GM19324 (cell line): Measurements from ENCODE around the gene BBS12.

Experiments used
- ATAC-seq: cut with Tn5 transposase; IDR thresholded peaks from one replicate; pipeline ENCODE4 v1.9.1; 2021; ENCODE audit warnings: mild to moderate bottlenecking, moderate library complexity; ENCODE audit not compliant: unreplicated experiment, low FRiP score

The BBS12 gene

GRCh38 chr4:122732329-122733026 lies at the start of gene BBS12:
TSS of gene BBS12 (plus strand) at chr4:122732704. CDS start at chr4:122741893, 9,189 bp downstream.
- ATAC-seq, result peak; percentile 100

DNA sequence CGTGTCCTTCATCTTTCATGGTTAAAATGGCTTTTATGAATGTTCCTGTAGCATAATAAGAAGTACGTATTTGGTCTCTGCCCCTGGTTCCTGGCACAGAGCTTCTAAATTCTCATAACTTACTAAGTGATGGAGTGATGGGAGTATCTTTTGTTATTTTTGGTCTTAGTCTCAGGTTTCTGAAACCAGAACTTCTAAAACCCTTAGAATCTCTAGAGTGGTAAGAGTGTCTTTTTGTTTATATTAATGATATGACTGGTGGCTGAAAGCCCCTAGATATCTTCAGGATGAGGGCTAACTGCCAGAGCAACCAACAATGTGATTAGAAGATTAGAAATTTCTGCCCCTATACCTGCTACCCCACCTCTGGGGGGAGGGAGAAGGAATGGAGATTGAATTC lies 45.8 kb upstream of the BBS12 start:
- ATAC-seq, result no peak

DNA sequence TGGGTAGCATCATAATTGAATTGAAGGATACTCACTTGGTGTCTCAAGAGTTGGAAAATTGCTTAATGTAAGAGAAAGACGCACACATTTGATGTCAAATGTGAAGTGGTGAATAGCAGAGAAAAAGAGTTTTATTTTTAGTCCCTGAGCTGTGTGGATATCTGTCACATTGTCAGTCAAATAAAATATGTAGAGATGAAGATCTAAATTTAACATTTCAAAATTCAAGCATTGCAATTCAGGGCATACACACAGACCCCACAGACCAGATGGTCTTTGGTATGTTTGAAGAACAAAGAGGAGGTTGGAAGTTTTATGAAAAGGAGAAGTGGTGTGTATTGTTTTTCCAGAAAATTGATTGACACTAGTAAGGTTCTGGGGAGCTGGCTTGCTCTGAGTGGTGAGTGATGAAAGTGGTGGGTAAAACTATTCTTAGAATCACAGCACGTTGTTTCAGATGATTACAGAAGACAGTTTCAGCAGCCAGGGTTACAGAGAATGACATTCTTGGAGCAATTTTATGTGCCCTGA lies 44.9 kb upstream of the BBS12 start:
- no peak for ATAC-seq

DNA sequence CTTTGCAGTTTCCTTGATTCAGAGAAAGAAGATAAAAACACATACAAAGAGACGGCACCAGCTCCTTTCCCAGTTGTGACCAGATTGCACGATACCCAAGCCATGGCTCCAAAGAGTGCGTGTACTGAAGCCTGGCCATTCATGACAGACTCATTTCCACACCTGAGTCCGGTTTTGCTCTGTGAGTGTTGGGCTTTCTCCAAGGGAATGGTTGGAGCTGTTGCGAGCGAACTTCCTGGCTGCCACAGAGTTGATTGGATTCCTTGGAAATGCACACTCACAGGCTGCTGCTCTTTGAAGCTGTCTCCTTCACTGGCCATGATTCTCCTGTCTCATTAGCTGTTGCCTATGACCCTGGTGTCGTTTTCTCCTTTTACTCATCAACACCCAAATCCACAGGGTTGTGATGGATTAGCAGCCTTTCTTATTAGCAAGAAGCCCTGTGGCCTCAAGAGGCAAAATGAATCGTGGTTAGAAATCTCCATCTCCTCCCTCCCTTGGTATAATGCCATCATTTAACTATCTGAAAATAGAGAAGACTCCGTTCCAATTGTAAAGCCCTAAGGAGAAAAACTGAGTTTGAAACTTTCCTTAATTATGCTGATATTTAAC lies 43.9 kb upstream of the BBS12 start:
- no peak for ATAC-seq

DNA sequence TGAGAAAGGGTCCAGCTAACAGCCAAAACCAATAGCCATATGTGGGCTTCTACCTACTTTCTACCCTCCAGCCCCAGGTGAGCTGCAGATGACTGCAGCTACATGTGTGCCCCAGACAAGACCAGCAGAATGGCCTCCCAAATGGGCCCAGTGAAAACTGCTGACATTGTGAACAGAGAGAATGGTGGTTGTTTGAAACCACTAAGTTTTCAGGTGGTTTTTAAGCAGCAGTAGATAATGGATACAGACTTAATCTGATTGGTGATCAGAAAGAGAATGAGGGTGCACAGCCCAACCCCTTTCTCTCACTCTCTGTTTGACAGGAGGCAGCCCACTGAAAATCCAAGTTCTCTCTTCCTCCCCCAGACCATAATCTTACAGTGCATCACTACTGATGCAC lies 42.5 kb upstream of the BBS12 start:
- peak; percentile 72 for ATAC-seq

DNA sequence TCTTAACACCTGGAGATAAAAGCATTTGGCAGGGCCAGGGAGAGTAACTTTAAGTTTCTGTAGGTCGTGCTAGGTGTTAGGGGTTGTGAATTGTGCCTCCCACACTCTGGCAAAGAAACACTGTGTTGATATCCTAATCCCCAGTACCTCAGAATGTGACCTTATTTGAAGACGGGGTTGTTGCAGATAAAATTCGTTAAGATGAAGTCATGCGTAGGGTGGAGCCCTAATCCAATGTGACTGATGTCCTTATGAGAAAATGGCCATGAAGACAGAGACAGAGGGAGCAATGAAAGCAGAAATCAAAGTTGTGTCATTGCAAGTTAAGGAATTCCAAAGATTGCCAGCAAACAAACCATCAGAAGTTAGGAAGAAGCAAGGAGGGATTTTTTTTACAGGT lies 40.5 kb upstream of the BBS12 start:
- no peak for ATAC-seq

GRCh38 chr4:122692641-122693520 lies 39.6 kb upstream of the BBS12 start:
- ATAC-seq, result no peak

DNA sequence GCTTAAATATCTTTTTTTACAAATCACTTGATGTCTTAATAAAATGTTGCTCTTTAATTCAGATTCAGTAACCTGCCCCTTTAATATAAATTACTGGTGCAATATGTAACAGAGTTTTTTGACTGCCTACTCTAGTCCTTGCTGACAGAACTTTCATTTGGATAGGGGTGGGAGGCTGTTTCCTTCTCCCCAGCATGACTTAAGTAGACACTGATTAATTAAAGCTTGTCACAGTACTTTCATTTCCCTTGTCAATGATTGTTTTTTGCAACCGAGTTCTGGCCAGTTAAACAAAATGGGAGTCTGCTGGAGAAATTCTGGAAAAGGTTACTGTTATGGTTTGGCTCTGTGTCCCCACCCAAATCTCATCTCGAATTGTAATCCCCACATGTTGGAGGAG lies 37.3 kb upstream of the BBS12 start:
- no peak for ATAC-seq

- no peak for ATAC-seq
Observed at GRCh38 chr4:122700178-122700725, 32.3 kb upstream of the BBS12 start.

- ATAC-seq, result no peak
Observed at GRCh38 chr4:122701061-122701460, 31.4 kb upstream of the BBS12 start.

- ATAC-seq, result no peak
Observed at GRCh38 chr4:122701965-122702364, 30.5 kb upstream of the BBS12 start.

DNA sequence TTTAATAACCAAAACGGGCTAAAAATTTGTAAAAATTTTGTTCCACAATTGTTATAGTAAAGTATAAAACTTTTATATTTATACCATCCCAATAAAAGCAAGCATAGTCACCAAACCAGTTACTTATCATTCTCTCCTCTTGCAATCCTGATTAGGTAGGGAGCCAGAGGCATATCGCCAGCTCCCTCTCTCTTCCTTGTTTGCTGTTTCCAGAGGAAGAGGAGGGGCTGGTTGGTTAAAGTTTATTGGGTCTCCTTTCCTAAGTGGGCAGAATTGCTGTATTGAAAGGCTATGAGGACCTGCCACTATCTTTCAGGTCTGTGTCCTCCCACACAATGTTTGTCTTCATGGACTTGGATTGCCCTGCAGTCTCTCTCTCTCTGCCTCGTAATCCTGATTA lies 29.6 kb upstream of the BBS12 start:
- no peak for ATAC-seq

DNA sequence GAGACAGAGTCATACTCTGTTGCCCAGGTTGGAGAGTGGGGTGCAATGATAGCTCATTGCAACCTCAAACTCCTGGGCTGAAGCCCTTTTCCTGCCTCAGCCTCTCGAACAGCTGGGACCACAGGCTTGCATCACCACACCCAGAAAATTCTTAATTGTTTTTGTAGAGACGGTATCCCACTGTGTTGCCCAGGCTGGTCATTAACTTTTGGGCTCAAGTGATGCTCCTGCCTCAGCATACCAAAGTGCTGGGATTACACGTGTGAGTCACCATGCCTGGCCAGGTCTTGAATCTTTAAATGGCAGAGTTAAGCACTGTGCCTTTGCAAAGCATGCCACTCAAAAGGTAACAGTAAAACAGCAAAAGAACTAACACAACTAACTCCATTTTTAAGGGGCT lies 28.6 kb upstream of the BBS12 start:
- no peak for ATAC-seq

DNA sequence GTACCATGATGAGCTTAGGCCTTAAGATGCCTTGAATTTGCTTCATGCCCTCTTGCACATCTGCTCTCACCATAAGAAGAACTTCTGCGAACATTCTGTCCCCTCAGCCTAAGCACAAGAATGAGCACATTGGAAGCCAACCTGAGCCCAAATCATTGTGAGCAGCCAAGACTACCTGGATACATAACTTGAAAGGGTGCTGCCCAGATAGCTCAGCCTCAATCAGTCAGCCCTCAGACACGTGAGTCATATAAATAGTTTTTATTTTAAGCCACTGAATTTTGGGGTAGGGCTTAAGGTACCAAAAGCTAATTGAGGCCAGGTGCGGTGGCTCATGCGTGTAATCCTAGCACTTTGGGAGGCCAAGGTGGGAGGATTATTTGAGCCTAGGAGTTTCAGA lies 27.5 kb upstream of the BBS12 start:
- no peak for ATAC-seq

GRCh38 chr4:122705547-122706117 lies 26.9 kb upstream of the BBS12 start:
- ATAC-seq, result no peak

DNA sequence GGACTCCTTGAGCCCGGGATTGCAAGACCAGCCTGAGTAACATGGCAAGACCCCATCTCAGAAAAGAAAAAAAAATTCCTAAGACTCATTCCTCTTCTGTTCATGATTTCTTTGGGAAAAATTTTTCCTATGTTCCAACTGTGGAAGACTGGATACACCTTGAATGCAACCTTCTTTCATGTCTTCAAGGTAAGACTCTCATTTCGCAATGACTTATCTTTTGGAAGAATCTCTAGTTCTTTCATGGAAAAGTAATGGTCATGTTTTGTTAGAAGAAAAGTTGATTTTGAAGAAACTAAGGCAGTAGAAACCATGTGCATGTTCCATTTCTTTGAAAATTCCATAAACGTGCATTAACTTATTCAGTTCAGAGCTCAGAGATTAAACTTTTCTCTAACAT lies 26.0 kb upstream of the BBS12 start:
- no peak for ATAC-seq

DNA sequence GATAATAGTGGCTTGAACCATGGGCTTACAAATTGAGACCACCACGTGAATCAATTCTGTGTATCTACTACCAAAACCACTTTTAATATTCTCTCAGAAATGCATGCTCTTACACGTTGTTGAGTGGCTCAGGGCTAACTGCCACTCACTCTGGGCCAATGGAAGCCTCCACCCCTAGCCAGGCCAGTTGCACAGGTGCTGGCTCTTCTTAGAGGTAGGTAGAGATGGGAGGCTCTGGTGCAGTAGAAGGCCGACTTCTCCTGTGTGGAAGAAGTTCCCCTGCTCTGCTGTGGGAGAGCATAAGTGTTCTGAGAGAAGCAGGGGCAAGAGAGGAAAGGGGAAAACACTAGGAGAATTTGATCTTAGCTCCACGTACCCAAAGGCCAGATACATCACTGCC lies 25.0 kb upstream of the BBS12 start:
- no peak for ATAC-seq

DNA sequence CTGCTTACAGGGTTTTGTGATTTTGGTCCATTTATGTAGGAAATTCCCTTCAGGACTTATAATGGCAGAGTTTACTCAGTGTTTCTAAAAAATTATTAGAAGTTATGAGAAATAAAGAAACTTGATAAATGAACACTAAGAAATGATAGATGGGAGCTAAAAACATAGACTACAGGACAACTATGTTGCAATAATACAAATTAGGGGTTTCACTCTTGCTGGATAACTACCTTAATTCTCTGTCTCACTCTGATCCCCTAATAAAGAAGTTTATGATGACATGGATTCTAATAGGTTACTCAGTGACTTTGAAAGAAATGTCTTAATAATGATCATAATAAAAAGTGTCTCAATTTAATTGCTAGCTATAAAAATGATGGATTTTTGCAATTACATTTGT lies 23.3 kb upstream of the BBS12 start:
- ATAC-seq, result no peak

DNA sequence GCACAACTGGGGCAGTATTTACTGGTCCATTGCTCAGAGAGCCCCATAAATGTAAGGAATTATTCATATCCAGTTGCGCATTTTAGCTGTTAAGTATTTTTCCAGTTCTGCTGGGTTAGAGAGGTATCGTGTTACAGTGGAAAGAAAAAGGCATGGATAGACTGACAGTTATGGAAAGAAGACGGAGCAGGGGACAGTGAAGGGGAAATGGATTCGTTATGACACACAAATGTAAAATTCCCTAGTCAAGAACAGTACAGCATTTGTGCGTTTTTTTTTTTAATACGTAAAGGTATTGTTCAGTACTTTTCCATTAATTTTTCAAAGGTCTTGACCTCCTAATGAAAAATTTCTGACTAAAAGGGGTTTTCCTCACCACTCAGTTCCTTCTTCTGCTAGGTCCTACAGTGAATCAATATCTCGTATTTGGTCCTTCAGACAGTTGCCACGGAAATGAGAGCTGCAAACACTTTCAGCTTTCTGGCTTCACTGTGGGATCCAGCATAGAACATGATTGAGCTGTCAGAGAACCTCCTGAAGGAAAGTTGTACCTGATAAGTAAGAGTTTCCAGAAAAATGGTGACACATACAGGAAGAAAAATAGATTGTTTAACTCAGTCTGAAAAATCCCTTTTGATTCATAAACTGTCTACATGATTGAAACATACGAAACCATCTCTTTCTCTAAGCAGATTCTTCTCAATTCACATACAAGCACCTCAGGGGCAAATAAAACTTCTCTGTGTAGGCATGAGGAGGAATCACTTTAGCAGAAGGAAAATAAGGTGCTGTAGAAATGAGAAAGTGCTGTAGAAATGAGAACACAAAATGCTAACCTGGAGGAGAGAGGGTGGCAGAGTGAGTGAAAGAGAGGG lies 21.8 kb upstream of the BBS12 start:
- peak; percentile 65 for ATAC-seq

- ATAC-seq, result no peak
Observed at GRCh38 chr4:122711919-122712318, 20.6 kb upstream of the BBS12 start.
